GM10248 (cell line): ENCODE results near the gene TMBIM6.
"Not testable (repeated sequence)": the region's sequence is repeated elsewhere in the genome, so short reads cannot be mapped to it uniquely, and the experiment has no call there.

ENCODE experiments used
- CTCF ChIA-PET: fragments of 300-600 bp; sonication (Branson Sonifier 250); formaldehyde crosslinking; extraction: SDS; loops from one replicate; lab custom pipeline; 2021; ENCODE audit warnings: antibody characterized with exemption; lab: Yijun Ruan, JAX
- POLR2A ChIA-PET: fragments of 350-650 bp; sonication (Branson Sonifier 250); formaldehyde crosslinking; extraction: SDS; loops from one replicate; lab custom pipeline; 2020; ENCODE audit warnings: antibody characterized with exemption; lab: Yijun Ruan, JAX
- DNase-seq: peaks from one replicate; pipeline ENCODE4 v3.0.0; 2012; ENCODE audit errors: extremely low spot score
- TF ChIP-seq, protein P1 (sequence below): IDR thresholded peaks from 2 replicates; pipeline ENCODE4 v1.5.1; 2012; ENCODE audit warnings: mild to moderate bottlenecking, low read depth; ENCODE audit errors: extremely low read depth, missing control alignments, control extremely low read depth

TMBIM6 gene

DNA sequence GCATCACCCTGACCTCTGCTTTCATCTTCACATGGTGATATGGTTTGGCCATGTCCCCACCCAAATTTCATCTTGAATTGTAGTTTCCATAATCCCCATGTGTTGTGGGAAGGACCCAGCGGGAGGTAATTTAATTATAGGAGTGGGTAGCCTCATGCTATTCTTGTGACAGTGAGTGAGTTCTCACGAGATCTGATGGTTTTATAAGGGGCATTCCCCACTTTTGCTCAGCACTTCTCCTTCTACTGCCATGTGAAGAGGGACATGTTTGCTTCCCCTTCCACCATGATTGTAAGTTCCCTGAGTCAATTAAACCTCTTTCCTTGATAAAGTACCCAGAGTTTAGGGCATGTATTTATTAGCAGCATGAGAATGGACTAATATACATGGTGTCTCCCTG, 38.2 kb downstream of the TMBIM6 start:
- TF ChIP-seq, protein P1, sequence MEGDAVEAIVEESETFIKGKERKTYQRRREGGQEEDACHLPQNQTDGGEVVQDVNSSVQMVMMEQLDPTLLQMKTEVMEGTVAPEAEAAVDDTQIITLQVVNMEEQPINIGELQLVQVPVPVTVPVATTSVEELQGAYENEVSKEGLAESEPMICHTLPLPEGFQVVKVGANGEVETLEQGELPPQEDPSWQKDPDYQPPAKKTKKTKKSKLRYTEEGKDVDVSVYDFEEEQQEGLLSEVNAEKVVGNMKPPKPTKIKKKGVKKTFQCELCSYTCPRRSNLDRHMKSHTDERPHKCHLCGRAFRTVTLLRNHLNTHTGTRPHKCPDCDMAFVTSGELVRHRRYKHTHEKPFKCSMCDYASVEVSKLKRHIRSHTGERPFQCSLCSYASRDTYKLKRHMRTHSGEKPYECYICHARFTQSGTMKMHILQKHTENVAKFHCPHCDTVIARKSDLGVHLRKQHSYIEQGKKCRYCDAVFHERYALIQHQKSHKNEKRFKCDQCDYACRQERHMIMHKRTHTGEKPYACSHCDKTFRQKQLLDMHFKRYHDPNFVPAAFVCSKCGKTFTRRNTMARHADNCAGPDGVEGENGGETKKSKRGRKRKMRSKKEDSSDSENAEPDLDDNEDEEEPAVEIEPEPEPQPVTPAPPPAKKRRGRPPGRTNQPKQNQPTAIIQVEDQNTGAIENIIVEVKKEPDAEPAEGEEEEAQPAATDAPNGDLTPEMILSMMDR = no peak
- DNase-seq = no peak
- ChIA-PET POLR2A (no interaction called here), CTCF (interaction anchor here (3.1 to 3.2 kb wide), 3 partner anchors 16 to 59 kb away, joined by 26 to 47 read pairs (median 33); no protein-coding TSS in a partner anchor)

DNA sequence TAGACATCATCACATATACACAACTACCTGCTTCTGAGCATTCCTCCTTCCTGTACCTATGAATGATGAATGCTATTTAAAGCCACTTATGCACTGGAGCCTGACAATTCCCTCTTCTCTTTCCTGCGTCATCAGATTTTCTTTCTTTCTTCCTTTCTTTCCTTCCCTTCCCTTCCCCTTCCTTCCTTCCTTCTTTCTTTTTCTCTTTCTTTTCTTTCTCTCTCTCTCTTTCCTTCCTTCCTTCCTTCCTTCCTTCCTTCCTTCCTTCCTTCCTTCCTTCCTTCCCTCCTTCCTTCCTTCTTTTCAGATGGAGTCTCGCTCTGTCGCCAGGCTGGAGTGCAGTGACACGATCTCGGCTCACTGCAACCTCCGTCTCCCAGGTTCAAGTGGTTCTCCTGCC, 39.6 kb downstream of the TMBIM6 start:
- DNase-seq, POLR2A ChIA-PET: not testable (repeated sequence)
- CTCF ChIA-PET = interaction anchor here (0.7 to 1.2 kb wide), 3 partner anchors 23 to 91 kb away, joined by 3 read pairs; no protein-coding TSS in a partner anchor

DNA sequence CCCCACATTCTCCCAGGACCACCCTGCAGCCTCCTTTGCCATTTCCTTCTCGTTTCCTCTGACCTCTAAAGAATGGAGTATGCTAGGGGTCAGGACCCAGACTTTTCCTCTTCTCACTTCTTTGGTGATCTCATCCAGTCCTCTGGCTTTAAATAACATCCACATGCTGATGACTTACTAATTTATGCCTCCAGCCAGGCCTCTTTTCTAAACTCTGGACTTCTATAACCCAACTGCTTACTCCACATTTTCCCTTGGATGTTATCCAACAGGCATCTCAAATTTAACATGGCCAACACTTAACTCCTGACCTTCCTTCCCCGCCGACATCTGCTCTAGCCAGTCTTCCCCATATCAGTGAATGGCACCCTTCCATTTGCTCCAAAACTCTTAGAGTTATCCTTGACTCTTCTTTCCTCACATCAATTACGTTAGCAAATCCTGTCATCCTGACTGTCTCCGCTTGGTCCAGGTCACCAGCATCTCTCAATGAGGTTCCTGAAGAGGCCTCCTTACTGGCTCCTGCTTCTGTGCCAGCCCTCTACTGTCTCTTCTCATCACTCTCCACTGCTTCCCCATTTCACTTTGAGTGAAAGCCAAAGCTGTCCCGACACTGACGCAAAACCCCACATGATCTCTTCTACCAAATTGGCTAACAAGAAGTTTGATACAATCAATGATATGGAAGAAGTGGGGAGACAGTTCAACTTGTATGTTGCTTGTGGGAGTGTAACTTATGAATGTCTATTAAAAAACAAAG, 42.7 kb downstream of the TMBIM6 start:
- POLR2A ChIA-PET = no interaction called here
- no peak for DNase-seq
- CTCF ChIA-PET = interaction anchor here (0.8 to 1.9 kb wide), 4 partner anchors 20 to 83 kb away, joined by 4 to 6 read pairs (median 5); no protein-coding TSS in a partner anchor
- TF ChIP-seq, protein P1 = no peak

DNA sequence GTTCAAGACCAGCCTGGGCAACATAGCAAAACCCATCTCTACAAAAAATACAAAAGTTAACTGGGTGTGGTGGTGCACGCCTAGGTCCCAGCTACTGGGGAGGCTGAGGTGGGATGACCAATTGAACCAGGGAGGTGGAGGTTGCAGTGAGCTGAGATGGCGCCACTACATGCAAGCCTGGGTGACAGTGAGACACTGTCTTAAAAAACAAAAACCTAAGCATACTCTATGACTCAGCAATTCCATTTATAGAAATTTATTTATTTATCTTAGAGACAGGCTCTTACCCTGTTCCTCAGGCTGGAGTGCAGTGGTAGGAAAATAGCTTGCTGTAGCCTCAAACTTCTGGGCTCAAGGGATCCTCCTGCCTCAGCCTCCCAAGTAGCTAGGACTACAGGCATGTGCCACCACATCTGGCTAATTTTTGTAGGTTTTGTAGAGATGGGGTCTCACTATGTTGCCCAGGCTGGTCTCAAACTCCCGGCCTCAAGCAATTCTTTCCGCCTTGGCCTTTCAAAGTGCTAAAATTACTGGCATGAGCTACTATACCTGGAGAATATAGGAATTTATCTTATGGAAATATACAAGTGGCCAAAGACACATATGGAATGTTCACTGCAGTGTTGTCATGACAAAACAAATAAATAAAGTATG, 43.5 kb downstream of the TMBIM6 start:
- CTCF ChIA-PET = interaction anchor here (0.8 to 2.2 kb wide), 5 partner anchors 7 to 82 kb away, joined by 4 to 8 read pairs (median 5); no protein-coding TSS in a partner anchor

DNA sequence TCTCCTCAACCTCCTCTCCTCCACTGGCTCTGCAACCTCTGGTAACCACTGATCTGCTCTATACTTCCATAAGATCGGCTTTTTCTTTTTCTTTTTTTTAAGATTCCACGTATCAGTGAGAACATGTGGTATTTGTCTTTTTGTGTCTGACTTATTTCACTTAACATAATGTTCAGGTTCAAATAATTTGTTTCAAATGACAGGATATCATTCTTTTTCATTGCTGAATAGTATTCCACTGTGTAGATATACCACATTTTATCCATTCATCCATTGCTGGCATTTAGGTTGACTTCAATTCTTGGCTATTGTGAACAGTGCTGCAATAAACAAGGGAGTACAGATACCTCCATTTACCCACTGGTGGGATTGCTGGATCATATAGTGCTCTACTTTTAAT, 46.3 kb downstream of the TMBIM6 start:
- CTCF ChIA-PET = interaction anchor here (1.0 kb wide), 1 partner anchor 11 kb away, joined by 3 read pairs; no protein-coding TSS in a partner anchor
- TF ChIP-seq, protein P1 = no peak
- DNase-seq = no peak
- POLR2A ChIA-PET = no interaction called here

More for the DNA sequence above, 43.5 kb downstream of the TMBIM6 start:
- POLR2A ChIA-PET = no interaction called here
- DNase-seq = no peak
- TF ChIP-seq, protein P1 = no peak

DNA sequence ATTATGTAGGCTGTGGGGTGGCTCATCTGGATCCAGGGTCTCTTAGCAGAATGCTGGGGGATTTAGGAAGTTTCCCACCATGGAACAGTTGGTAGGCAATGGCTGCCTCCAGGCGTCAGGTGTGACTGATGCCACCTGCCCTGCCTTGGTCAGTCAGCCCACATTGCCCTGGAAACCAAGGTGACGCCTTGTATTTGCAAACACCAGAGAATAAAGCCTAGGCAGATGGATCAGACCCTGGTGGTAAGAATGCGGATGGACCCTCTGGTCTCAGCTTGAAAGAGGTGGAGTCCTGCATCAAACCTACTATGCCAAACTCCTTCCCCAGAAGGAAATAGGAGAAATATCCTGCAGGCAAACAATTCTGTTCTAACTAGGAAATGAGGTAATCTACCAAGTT, 48.6 kb downstream of the TMBIM6 start:
- POLR2A ChIA-PET = interaction anchor here (0.6 kb wide), 1 partner anchor 32 kb away, joined by 3 read pairs; no protein-coding TSS in a partner anchor
- CTCF ChIA-PET = no interaction called here
- DNase-seq = no peak
- TF ChIP-seq, protein P1 = no peak
